Measurements from ENCODE around the gene MAZ.

Gene MAZ

GRCh38 chr16:29814592-29814991 lies 8.3 kb downstream of the MAZ start:
- peaks cover 30% of the 10 kb centered on the region for H3K36me3 ChIP-seq
- TF ChIP-seq Cebpa-rat (IDR thresholded peaks at IDR 0.05) = no peak
- peak overlapping the region; percentile 99 for H3K4me2 ChIP-seq
- no peaks in the 10 kb centered on the region for H3K9me3 ChIP-seq
- H3K27ac ChIP-seq = peak overlapping the region; percentile 86
- peaks cover 78% of the 10 kb centered on the region for H3K4me1 ChIP-seq
- peak overlapping the region; percentile 83 for H3K4me3 ChIP-seq
- H4K20me1 ChIP-seq = peaks cover 45% of the 10 kb centered on the region
- H3K9ac ChIP-seq = peak overlapping the region; percentile 98
- H3K27me3 ChIP-seq = no peaks in the 10 kb centered on the region

- H3K9me3 ChIP-seq = no peaks in the 10 kb centered on the region
- H3K27ac ChIP-seq = peak overlapping the region; percentile 86
- H3K27me3 ChIP-seq = no peaks in the 10 kb centered on the region
- peak overlapping the region; percentile 83 for H3K4me3 ChIP-seq
- peaks cover 46% of the 10 kb centered on the region for H4K20me1 ChIP-seq
- peak overlapping the region; percentile 99 for H3K4me2 ChIP-seq
- H3K4me1 ChIP-seq = peaks cover 80% of the 10 kb centered on the region
- TF ChIP-seq Cebpa-rat (IDR thresholded peaks at IDR 0.05) = no peak
- H3K9ac ChIP-seq = peak overlapping the region; percentile 98
- H3K36me3 ChIP-seq = peaks cover 31% of the 10 kb centered on the region
Measured at GRCh38 chr16:29815032-29815721, 8.8 kb downstream of the MAZ start.

GRCh38 chr16:29815793-29816693 lies 9.7 kb downstream of the MAZ start, which contains the start of gene PAGR1:
PAGR1 (plus strand) TSS chr16:29816152; CDS start chr16:29816526, 374 bp downstream.
- Histone ChIP-seq H3K36me3 (peaks cover 35% of the 10 kb centered on the region), H3K4me1 (peaks cover 80% of the 10 kb centered on the region), H3K9me3 (no peaks in the 10 kb centered on the region), H4K20me1 (peaks cover 46% of the 10 kb centered on the region), H3K4me3 (peak within 1 kb of the TSS; percentile 83), H3K27ac (peak within 1 kb of the TSS; percentile 86), H3K9ac (peak within 1 kb of the TSS; percentile 98), H3K27me3 (no peaks in the 10 kb centered on the region), H3K4me2 (peak within 1 kb of the TSS; percentile 99)
- TF ChIP-seq Cebpa-rat (IDR thresholded peaks at IDR 0.05) = no peak

GRCh38 chr16:29816694-29817441 lies 10.5 kb downstream of the MAZ start:
- Histone ChIP-seq H3K27me3 (no peaks in the 10 kb centered on the region), H3K9me3 (no peaks in the 10 kb centered on the region), H3K4me3 (peak overlapping the region; percentile 83), H3K4me1 (peaks cover 81% of the 10 kb centered on the region), H4K20me1 (peaks cover 47% of the 10 kb centered on the region), H3K4me2 (peak overlapping the region; percentile 99), H3K27ac (peak overlapping the region; percentile 86), H3K36me3 (peaks cover 43% of the 10 kb centered on the region), H3K9ac (peak overlapping the region; percentile 98)
- no peak for TF ChIP-seq Cebpa-rat (IDR thresholded peaks at IDR 0.05)

GRCh38 chr16:29818082-29818481 lies 11.8 kb downstream of the MAZ start:
- no peak overlapping the region for H3K27ac ChIP-seq
- peaks cover 71% of the 10 kb centered on the region for H3K4me1 ChIP-seq
- no peaks in the 10 kb centered on the region for H3K9me3 ChIP-seq
- peak overlapping the region; percentile 83; the same call in 1 of the 2 replicates for H3K4me3 ChIP-seq
- no peaks in the 10 kb centered on the region for H3K27me3 ChIP-seq
- peak overlapping the region; percentile 98; the same call in 1 of the 2 replicates for H3K9ac ChIP-seq
- peaks cover 52% of the 10 kb centered on the region for H3K36me3 ChIP-seq
- no peak for TF ChIP-seq Cebpa-rat (IDR thresholded peaks at IDR 0.05)
- H4K20me1 ChIP-seq = peaks cover 51% of the 10 kb centered on the region
- H3K4me2 ChIP-seq = peak overlapping the region; percentile 99

- Histone ChIP-seq H3K4me1 (peaks cover 62% of the 10 kb centered on the region), H4K20me1 (peaks cover 51% of the 10 kb centered on the region), H3K27me3 (no peaks in the 10 kb centered on the region), H3K4me2 (peak overlapping the region; percentile 99), H3K36me3 (peaks cover 52% of the 10 kb centered on the region), H3K27ac (peak overlapping the region; percentile 23; the same call in 1 of the 2 replicates), H3K9me3 (no peaks in the 10 kb centered on the region), H3K4me3 (peak overlapping the region; percentile 64; the same call in 1 of the 2 replicates), H3K9ac (peak overlapping the region; percentile 98)
- no peak for TF ChIP-seq Cebpa-rat (IDR thresholded peaks at IDR 0.05)
Measured at GRCh38 chr16:29819506-29819905, 13.2 kb downstream of the MAZ start.

GRCh38 chr16:29820271-29820701 lies 14.0 kb downstream of the MAZ start, which contains the start of gene MVP:
MVP (plus strand) TSS chr16:29820462; CDS start chr16:29830550, 10,088 bp downstream.
- peak within 1 kb of the TSS; percentile 64 for H3K4me3 ChIP-seq
- H3K27ac ChIP-seq = peak within 1 kb of the TSS; percentile 53
- H3K36me3 ChIP-seq = peaks cover 52% of the 10 kb centered on the region

GRCh38 chr16:29820730-29821642 lies 14.7 kb downstream of the MAZ start:
- Histone ChIP-seq H4K20me1 (peaks cover 51% of the 10 kb centered on the region), H3K36me3 (peaks cover 52% of the 10 kb centered on the region), H3K27me3 (no peaks in the 10 kb centered on the region), H3K4me3 (peak overlapping the region; percentile 64), H3K9me3 (no peaks in the 10 kb centered on the region), H3K4me2 (peak overlapping the region; percentile 99), H3K4me1 (peaks cover 69% of the 10 kb centered on the region), H3K27ac (peak overlapping the region; percentile 53), H3K9ac (peak overlapping the region; percentile 98)
- no peak for TF ChIP-seq Cebpa-rat (IDR thresholded peaks at IDR 0.05)

More at GRCh38 chr16:29820271-29820701, 14.0 kb downstream of the MAZ start, which contains the start of gene MVP:
- Histone ChIP-seq H4K20me1 (peaks cover 51% of the 10 kb centered on the region), H3K27me3 (no peaks in the 10 kb centered on the region), H3K9me3 (no peaks in the 10 kb centered on the region), H3K4me1 (peaks cover 62% of the 10 kb centered on the region), H3K9ac (peak within 1 kb of the TSS; percentile 98), H3K4me2 (peak within 1 kb of the TSS; percentile 99)
- TF ChIP-seq Cebpa-rat (IDR thresholded peaks at IDR 0.05) = no peak
